HepG2 (cell line): ENCODE data around the gene UTP4. TPM values are rescaled to one million over a fixed set of nuclear protein-coding genes. Genes with fewer than 3 reads are reported as not detected.
A peak's percentile ranks its signal among the peaks of the same experiment; 100 is the strongest.

Experiments used
- ARID4A ChIP-seq: sonication (generic); formaldehyde crosslinking; IDR thresholded peaks from 2 replicates; pipeline ENCODE4 v1.5.0; 2020; ENCODE audit warnings: mild to moderate bottlenecking, missing genetic modification reagents, borderline replicate concordance
- DNMT1 ChIP-seq: sonication (generic); formaldehyde crosslinking; IDR thresholded peaks from 2 replicates; pipeline ENCODE4 v1.5.1; 2020; ENCODE audit warnings: mild to moderate bottlenecking, missing genetic modification reagents
- HDAC1 ChIP-seq: sonication (generic); formaldehyde crosslinking; IDR thresholded peaks from 2 replicates; pipeline ENCODE4 v1.5.1; 2020; ENCODE audit warnings: mild to moderate bottlenecking, missing genetic modification reagents
- MAZ ChIP-seq, 2 experiments: sonication (generic) in 1 of 2; formaldehyde crosslinking in 1 of 2; IDR thresholded peaks; 2 replicates each; pipeline versions ENCODE4 v1.5.0 to v1.6.1; 2012 to 2020; ENCODE audit warnings: low read depth in 2 of 2, mild to moderate bottlenecking in 2 of 2, borderline replicate concordance in 1 of 2, improper control_type of control experiment in 1 of 2, low read length in 1 of 2, missing genetic modification reagents in 1 of 2, moderate library complexity in 1 of 2
- MXD1 ChIP-seq: sonication (generic); formaldehyde crosslinking; IDR thresholded peaks from 2 replicates; pipeline ENCODE4 v1.4.0; 2020; ENCODE audit warnings: mild to moderate bottlenecking, missing genetic modification reagents
- MXD3 ChIP-seq: IDR thresholded peaks from 2 replicates; pipeline ENCODE4 v1.6.1; 2016; ENCODE audit warnings: mild to moderate bottlenecking, missing biosample characterization, missing genetic modification reagents
- PAF1 ChIP-seq: IDR thresholded peaks from 2 replicates; pipeline ENCODE4 v1.6.1; 2016; ENCODE audit warnings: missing genetic modification reagents, missing compliant biosample characterization
- PHB2 ChIP-seq: fragments of 450-650 bp; IDR thresholded peaks from 2 replicates; pipeline ENCODE4 v1.6.1; 2018; ENCODE audit not compliant: partially characterized antibody
- RXRA ChIP-seq: sonication (generic); formaldehyde crosslinking; IDR thresholded peaks from 2 replicates; pipeline ENCODE4 v1.5.1; 2020; ENCODE audit warnings: missing genetic modification reagents
- STAG1 ChIP-seq: sonication (generic); formaldehyde crosslinking; IDR thresholded peaks from 2 replicates; pipeline ENCODE4 v1.4.0; 2020; ENCODE audit warnings: missing genetic modification reagents
- TEAD3 ChIP-seq: optimal IDR thresholded peaks from 2 replicates; pipeline ENCODE3; 2016; ENCODE audit warnings: borderline replicate concordance
- YEATS4 ChIP-seq: sonication (generic); formaldehyde crosslinking; IDR thresholded peaks from 2 replicates; pipeline ENCODE4 v1.4.0; 2020; ENCODE audit warnings: missing genetic modification reagents, borderline replicate concordance
- ZNF446 ChIP-seq: sonication (generic); formaldehyde crosslinking; IDR thresholded peaks from 2 replicates; pipeline ENCODE4 v1.5.0; 2020; ENCODE audit warnings: mild to moderate bottlenecking, missing genetic modification reagents
- ZNF460 ChIP-seq: sonication (generic); formaldehyde crosslinking; IDR thresholded peaks from 2 replicates; pipeline ENCODE4 v1.5.1; 2020; ENCODE audit warnings: missing genetic modification reagents, mild to moderate bottlenecking, borderline replicate concordance
- ZNF501 ChIP-seq: sonication (generic); formaldehyde crosslinking; IDR thresholded peaks from 2 replicates; pipeline ENCODE4 v1.5.1; 2020; ENCODE audit warnings: mild to moderate bottlenecking, moderate library complexity, missing genetic modification reagents
- ZNF652 ChIP-seq: IDR thresholded peaks from 2 replicates; pipeline ENCODE4 v1.6.1; 2016; ENCODE audit warnings: low read depth, borderline replicate concordance
- ZNF891 ChIP-seq: sonication (generic); formaldehyde crosslinking; IDR thresholded peaks from 2 replicates; pipeline ENCODE4 v1.5.0; 2020; ENCODE audit warnings: mild to moderate bottlenecking, missing genetic modification reagents
- polyA plus RNA-seq, 8 experiments: library from polyadenylated mRNA; depleted of rRNA in 3 of 8; stranded (reverse) in 7 of 8; unstranded in 1 of 8; fragments of >200 nt; fragmentation: Illumina TruSeq in 4 of 8; extraction: Trizol in 4 of 8; gene quantifications; 2 replicates each; pipeline versions ENCODE4 v1.2.1 to v1.2.3, GENCODE V29; 2011 to 2016; ENCODE audit warnings: low read depth in 4 of 8, missing spikeins in 1 of 8, mixed read lengths in 1 of 8; ENCODE audit not compliant: insufficient read depth in 1 of 8
- total RNA-seq, 5 experiments: library from RNA; depleted of rRNA; stranded (reverse); fragments of >200 nt; fragmentation: Illumina TruSeq; extraction: Trizol; gene quantifications; 2 replicates each; pipeline ENCODE4 v1.2.3, GENCODE V29; 2016; ENCODE audit warnings: low read depth in 1 of 5
- TF ChIP-seq, protein P1 (sequence below): sonication (generic); formaldehyde crosslinking; IDR thresholded peaks from 2 replicates; pipeline ENCODE4 v1.5.0; 2020; ENCODE audit warnings: mild to moderate bottlenecking, missing genetic modification reagents, moderate library complexity
- TF ChIP-seq, protein P2 (sequence below): sonication (generic); formaldehyde crosslinking; IDR thresholded peaks from 2 replicates; pipeline ENCODE4 v1.5.0; 2020; ENCODE audit warnings: mild to moderate bottlenecking, missing genetic modification reagents

UTP4 gene
- total and polyA plus RNA-seq, 2 of the 13 experiments (the other 11 are each of a cell fraction or from before 2014, with no cell fraction given) = 30.0 to 85.8 TPM

DNA sequence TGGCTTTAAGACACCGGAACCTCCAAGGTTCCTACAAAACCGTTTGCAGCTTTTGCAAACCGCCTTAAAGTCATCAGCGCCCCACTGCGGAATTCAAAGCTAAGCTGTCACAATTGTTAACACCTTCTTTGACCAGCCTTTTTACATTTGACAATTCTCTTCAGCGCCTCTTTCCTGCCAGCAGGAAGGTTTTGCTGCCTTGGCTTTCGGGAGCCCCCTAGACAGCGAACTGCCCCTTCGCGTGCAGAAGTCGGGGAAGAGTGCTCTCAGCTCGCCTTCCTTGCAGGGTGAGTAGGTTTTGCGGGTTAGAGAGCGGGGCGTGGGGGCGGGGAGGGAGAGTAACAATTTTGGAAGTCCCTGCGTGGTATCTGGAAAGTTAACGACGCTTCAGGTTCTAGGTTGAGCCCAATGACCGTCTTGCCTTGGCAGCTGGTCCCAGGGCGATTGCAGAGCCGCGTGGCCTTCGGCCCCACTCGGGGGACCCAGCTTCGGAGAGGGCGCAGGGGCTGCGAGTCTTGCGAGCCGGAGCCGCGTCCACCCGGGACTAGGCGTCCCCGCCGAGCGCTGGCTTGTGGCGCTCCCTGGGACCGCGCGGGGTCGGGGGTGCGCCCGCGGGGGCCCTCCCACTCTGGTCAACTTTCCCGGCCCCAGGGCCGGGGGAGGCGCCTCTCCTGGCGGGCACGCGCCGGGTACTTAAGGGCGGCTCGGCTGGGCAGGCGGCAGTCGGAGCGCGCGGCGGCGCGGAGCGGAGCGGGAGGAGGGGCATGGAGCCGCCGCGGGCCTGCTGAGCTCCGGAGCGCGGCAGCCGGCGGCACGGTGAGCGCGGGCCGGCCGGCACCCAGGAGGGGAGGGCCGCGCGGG is 26.7 kb upstream of the UTP4 start, which contains the start of gene HAS3 (continued):
- TF ChIP-seq, protein P1, sequence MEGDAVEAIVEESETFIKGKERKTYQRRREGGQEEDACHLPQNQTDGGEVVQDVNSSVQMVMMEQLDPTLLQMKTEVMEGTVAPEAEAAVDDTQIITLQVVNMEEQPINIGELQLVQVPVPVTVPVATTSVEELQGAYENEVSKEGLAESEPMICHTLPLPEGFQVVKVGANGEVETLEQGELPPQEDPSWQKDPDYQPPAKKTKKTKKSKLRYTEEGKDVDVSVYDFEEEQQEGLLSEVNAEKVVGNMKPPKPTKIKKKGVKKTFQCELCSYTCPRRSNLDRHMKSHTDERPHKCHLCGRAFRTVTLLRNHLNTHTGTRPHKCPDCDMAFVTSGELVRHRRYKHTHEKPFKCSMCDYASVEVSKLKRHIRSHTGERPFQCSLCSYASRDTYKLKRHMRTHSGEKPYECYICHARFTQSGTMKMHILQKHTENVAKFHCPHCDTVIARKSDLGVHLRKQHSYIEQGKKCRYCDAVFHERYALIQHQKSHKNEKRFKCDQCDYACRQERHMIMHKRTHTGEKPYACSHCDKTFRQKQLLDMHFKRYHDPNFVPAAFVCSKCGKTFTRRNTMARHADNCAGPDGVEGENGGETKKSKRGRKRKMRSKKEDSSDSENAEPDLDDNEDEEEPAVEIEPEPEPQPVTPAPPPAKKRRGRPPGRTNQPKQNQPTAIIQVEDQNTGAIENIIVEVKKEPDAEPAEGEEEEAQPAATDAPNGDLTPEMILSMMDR (CRISPR knock-in tag) = peak; percentile 69
- TF ChIP-seq MXD3 (CRISPR knock-in tag) = peak; percentile 51; the same call in 1 of the 2 replicates
- peak; percentile 75 for TF ChIP-seq ZNF652 (CRISPR knock-in tag)
- 0 out of 2 replicates have a peak, but pooled peaks have one; percentile 41 for TF ChIP-seq MAZ (IDR thresholded peaks at IDR 0.05; ENCODE audit: borderline replicate concordance, low read depth, low read length)
- TF ChIP-seq MAZ (CRISPR knock-in tag; IDR thresholded peaks at IDR 0.05; ENCODE audit: low read depth) = 0 out of 2 replicates have a peak, but pooled peaks have one; percentile 55
- TF ChIP-seq DNMT1 (CRISPR knock-in tag) = no peak
- peak; percentile 47 for TF ChIP-seq TEAD3 (CRISPR knock-in tag)
- peak; percentile 66 for TF ChIP-seq ZNF891
- peak; percentile 33; the same call in 1 of the 2 replicates for TF ChIP-seq RXRA
- no peak for TF ChIP-seq PAF1 (CRISPR knock-in tag)
- TF ChIP-seq, protein P2, sequence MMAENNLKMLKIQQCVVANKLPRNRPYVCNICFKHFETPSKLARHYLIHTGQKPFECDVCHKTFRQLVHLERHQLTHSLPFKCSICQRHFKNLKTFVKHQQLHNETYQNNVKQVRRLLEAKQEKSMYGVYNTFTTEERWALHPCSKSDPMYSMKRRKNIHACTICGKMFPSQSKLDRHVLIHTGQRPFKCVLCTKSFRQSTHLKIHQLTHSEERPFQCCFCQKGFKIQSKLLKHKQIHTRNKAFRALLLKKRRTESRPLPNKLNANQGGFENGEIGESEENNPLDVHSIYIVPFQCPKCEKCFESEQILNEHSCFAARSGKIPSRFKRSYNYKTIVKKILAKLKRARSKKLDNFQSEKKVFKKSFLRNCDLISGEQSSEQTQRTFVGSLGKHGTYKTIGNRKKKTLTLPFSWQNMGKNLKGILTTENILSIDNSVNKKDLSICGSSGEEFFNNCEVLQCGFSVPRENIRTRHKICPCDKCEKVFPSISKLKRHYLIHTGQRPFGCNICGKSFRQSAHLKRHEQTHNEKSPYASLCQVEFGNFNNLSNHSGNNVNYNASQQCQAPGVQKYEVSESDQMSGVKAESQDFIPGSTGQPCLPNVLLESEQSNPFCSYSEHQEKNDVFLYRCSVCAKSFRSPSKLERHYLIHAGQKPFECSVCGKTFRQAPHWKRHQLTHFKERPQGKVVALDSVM (CRISPR knock-in tag) = peak; percentile 28; the same call in 1 of the 2 replicates
- TF ChIP-seq HDAC1 (CRISPR knock-in tag) = 0 out of 2 replicates have a peak, but pooled peaks have one; percentile 35
- TF ChIP-seq STAG1 (CRISPR knock-in tag) = peak; percentile 66
- TF ChIP-seq ZNF446 (CRISPR knock-in tag) = 0 out of 2 replicates have a peak, but pooled peaks have one; percentile 55
- peak; percentile 14; the same call in 1 of the 2 replicates for TF ChIP-seq MXD1 (CRISPR knock-in tag)
- no peak for TF ChIP-seq PHB2
- TF ChIP-seq YEATS4 (CRISPR knock-in tag) = no peak
- TF ChIP-seq ZNF501 = peak; percentile 59; the same call in 1 of the 2 replicates
- TF ChIP-seq ZNF460 (CRISPR knock-in tag) = no peak
- TF ChIP-seq ARID4A (CRISPR knock-in tag) = peak; percentile 60; the same call in 1 of the 2 replicates
